H9 (cell line): Measurements from ENCODE around the gene PRODH2. TPM values are rescaled to one million over a fixed set of nuclear protein-coding genes. Genes with fewer than 3 reads are reported as not detected.

ENCODE experiments used
- DNase-seq: peaks from one replicate; pipeline ENCODE4 v3.0.0-alpha.2; 2017
- H2AFZ ChIP-seq: one replicate; pipeline ENCODE4 v1.6.1; 2013; ENCODE audit warnings: mild to moderate bottlenecking, low read length, control low read depth, moderate library complexity
- H2AK5ac ChIP-seq: 2 replicates; pipeline ENCODE4 v1.6.1; 2013; ENCODE audit warnings: low read length, control low read depth, mixed read lengths; ENCODE audit not compliant: insufficient read length
- H2BK120ac ChIP-seq: one replicate; pipeline ENCODE4 v1.6.1; 2013; ENCODE audit warnings: low read depth, mild to moderate bottlenecking, low read length, control low read depth, inconsistent platforms; ENCODE audit not compliant: poor library complexity, severe bottlenecking
- H2BK12ac ChIP-seq: 2 replicates; pipeline ENCODE4 v1.6.1; 2013; ENCODE audit warnings: low read length, control low read depth, mixed read lengths, low read depth; ENCODE audit not compliant: insufficient read length
- H2BK15ac ChIP-seq: 2 replicates; pipeline ENCODE4 v1.6.1; 2013; ENCODE audit warnings: low read depth, low read length, control low read depth
- H2BK20ac ChIP-seq: one replicate; pipeline ENCODE4 v1.6.1; 2013; ENCODE audit warnings: low read depth, mild to moderate bottlenecking, low read length, control low read depth, inconsistent platforms; ENCODE audit not compliant: poor library complexity, severe bottlenecking
- H2BK5ac ChIP-seq: 2 replicates; pipeline ENCODE4 v1.6.1; 2013; ENCODE audit warnings: low read length, control low read depth, mixed read lengths; ENCODE audit not compliant: insufficient read length
- H3K14ac ChIP-seq: 2 replicates; pipeline ENCODE4 v1.6.1; 2013; ENCODE audit warnings: low read length, control low read depth; ENCODE audit not compliant: insufficient read depth
- H3K18ac ChIP-seq: 2 replicates; pipeline ENCODE4 v1.6.1; 2013; ENCODE audit warnings: low read depth, mild to moderate bottlenecking, mixed read lengths, low read length, control low read depth; ENCODE audit not compliant: insufficient read length
- H3K23ac ChIP-seq: 2 replicates; pipeline ENCODE4 v1.6.1; 2013; ENCODE audit warnings: low read length, control low read depth, mixed read lengths, low read depth; ENCODE audit not compliant: insufficient read length
- H3K23me2 ChIP-seq: 2 replicates; pipeline ENCODE4 v1.6.1; 2013; ENCODE audit warnings: low read depth, mild to moderate bottlenecking, mixed read lengths, low read length, control low read depth; ENCODE audit not compliant: insufficient read length, poor library complexity, severe bottlenecking
- H3K27ac ChIP-seq: 2 replicates; pipeline ENCODE4 v1.5.1; 2013; ENCODE audit warnings: low read length, control low read depth, mixed read lengths, low read depth; ENCODE audit not compliant: insufficient read length
- H3K27me3 ChIP-seq: 2 replicates; pipeline ENCODE4 v1.6.1; 2013; ENCODE audit warnings: low read length, control low read depth, inconsistent platforms; ENCODE audit not compliant: insufficient read depth
- H3K4ac ChIP-seq: 2 replicates; pipeline ENCODE4 v1.6.1; 2013; ENCODE audit warnings: low read depth, mild to moderate bottlenecking, control low read depth, inconsistent platforms, low read length, moderate library complexity
- H3K4me1 ChIP-seq: 2 replicates; pipeline ENCODE4 v1.6.1; 2013; ENCODE audit warnings: low read length, control low read depth, inconsistent platforms; ENCODE audit not compliant: insufficient read depth
- H3K4me2 ChIP-seq: 2 replicates; pipeline ENCODE4 v1.6.1; 2013; ENCODE audit warnings: low read length, control low read depth, mixed read lengths; ENCODE audit not compliant: insufficient read length, insufficient read depth
- H3K56ac ChIP-seq: 2 replicates; pipeline ENCODE4 v1.6.1; 2013; ENCODE audit warnings: low read depth, mild to moderate bottlenecking, mixed read lengths, low read length, control low read depth; ENCODE audit not compliant: insufficient read length
- H3K79me1 ChIP-seq: 2 replicates; pipeline ENCODE4 v1.6.1; 2013; ENCODE audit warnings: low read depth, mild to moderate bottlenecking, moderate library complexity, low read length, control low read depth, inconsistent platforms; ENCODE audit not compliant: insufficient read depth, poor library complexity, severe bottlenecking
- H3K79me2 ChIP-seq: 2 replicates; pipeline ENCODE4 v1.6.1; 2013; ENCODE audit warnings: low read length, control low read depth, inconsistent platforms; ENCODE audit not compliant: insufficient read depth
- H3K9ac ChIP-seq: 2 replicates; pipeline ENCODE4 v1.6.1; 2013; ENCODE audit warnings: low read length, control low read depth, mixed read lengths; ENCODE audit not compliant: insufficient read length; ENCODE audit errors: extremely low read depth
- H3K9me3 ChIP-seq: one replicate; pipeline ENCODE4 v1.6.1; 2013; ENCODE audit warnings: low read depth, low read length, inconsistent platforms; ENCODE audit not compliant: control insufficient read depth
- H3T11ph ChIP-seq: one replicate; pipeline ENCODE4 v1.6.1; 2013; ENCODE audit warnings: mild to moderate bottlenecking, low read length, control low read depth, inconsistent platforms
- H4K20me1 ChIP-seq: one replicate; pipeline ENCODE4 v1.6.1; 2013; ENCODE audit not compliant: control insufficient read depth, insufficient read length, insufficient read depth
- H4K5ac ChIP-seq: 2 replicates; pipeline ENCODE4 v1.6.1; 2013; ENCODE audit warnings: low read depth, mild to moderate bottlenecking, mixed read lengths, low read length, control low read depth; ENCODE audit not compliant: insufficient read length
- H4K8ac ChIP-seq: replicated peaks from 2 replicates; pipeline ENCODE4 v1.6.1; 2013; ENCODE audit warnings: low read length, control low read depth, mixed read lengths, low read depth; ENCODE audit not compliant: insufficient read length
- H4K91ac ChIP-seq: 2 replicates; pipeline ENCODE4 v1.6.1; 2013; ENCODE audit warnings: low read depth, mild to moderate bottlenecking, moderate library complexity, mixed read lengths, low read length, control low read depth; ENCODE audit not compliant: insufficient read length
- H3K27ac Mint-ChIP-seq, 3 experiments: 2 replicates in 2 of 3; 3 replicates in 1 of 3; pipeline ENCODE4 v1.8.0; 2020 to 2021; ENCODE audit warnings: mixed read lengths in 3 of 3, mild to moderate bottlenecking in 1 of 3, moderate library complexity in 1 of 3
- H3K27me3 Mint-ChIP-seq: 2 replicates; pipeline ENCODE4 v1.8.0; 2021; ENCODE audit warnings: low read depth, mild to moderate bottlenecking, moderate library complexity, mixed read lengths
- H3K36me3 Mint-ChIP-seq, 3 experiments: 2 replicates in 2 of 3; 3 replicates in 1 of 3; pipeline ENCODE4 v1.8.0; 2020 to 2021; ENCODE audit warnings: low read depth in 3 of 3, mixed read lengths in 3 of 3; ENCODE audit not compliant: insufficient read depth in 1 of 3
- H3K4me1 Mint-ChIP-seq, 2 experiments: 2 replicates each; pipeline ENCODE4 v1.8.0; 2020; ENCODE audit warnings: mixed read lengths in 2 of 2
- H3K4me3 Mint-ChIP-seq, 2 experiments: 2 replicates in 1 of 2; 3 replicates in 1 of 2; pipeline ENCODE4 v1.8.0; 2020 to 2021; ENCODE audit warnings: mild to moderate bottlenecking in 2 of 2, mixed read lengths in 2 of 2, moderate library complexity in 1 of 2
- H3K9me3 Mint-ChIP-seq, 2 experiments: 2 replicates in 1 of 2; 3 replicates in 1 of 2; pipeline ENCODE4 v1.8.0; 2020; ENCODE audit warnings: mild to moderate bottlenecking in 2 of 2, mixed read lengths in 2 of 2, moderate library complexity in 1 of 2
- CTCF ChIP-seq: fragments of 200-600 bp; sonication (generic); conservative IDR thresholded peaks from 3 replicates; pipeline ENCODE4 v1.8.0; 2021; ENCODE audit warnings: antibody characterized with exemption, mild to moderate bottlenecking
- WGBS: extraction: QIAGEN DNeasy Blood & Tissue Kit; methylation state at CpG from one replicate; pipeline ENCODE4 v1.1.7; 2013; ENCODE audit warnings: missing lambda C conversion rate, low lambda C conversion rate, mixed read lengths; ENCODE audit not compliant: insufficient read length; ENCODE audit errors: extremely low coverage; 5-methylcytosine and 5-hydroxymethylcytosine counted together
- total RNA-seq: library from RNA; stranded (reverse); gene quantifications from 2 replicates; pipeline ENCODE4 v1.2.1, GENCODE V29; 2021

The PRODH2 gene
- total RNA-seq, 1 experiment from 2014 or later, result not detected

- H2BK5ac ChIP-seq, result no peak overlapping the region
- H3K4me2 ChIP-seq, result no peak overlapping the region
- H3K79me1 ChIP-seq, result no peaks in the 10 kb centered on the region
- peaks cover 18% of the 10 kb centered on the region for H3K23me2 ChIP-seq
- Mint-ChIP-seq H3K9me3 (peaks cover 2 to 3% of the 10 kb centered on the region in 2 experiments; a peak in 2 of 5 replicates), H3K27me3 (peaks cover 80% of the 10 kb centered on the region), H3K4me1 (peaks cover 22 to 38% of the 10 kb centered on the region in 2 experiments), H3K4me3 (peak overlapping the region in 1 of 2 experiments; percentile 55; a peak in 1 of 5 replicates), H3K27ac (no peak overlapping the region), H3K36me3 (no peaks in the 10 kb centered on the region; a peak in 1 of 7 replicates)
- no peak overlapping the region for H2AFZ ChIP-seq
- H3K56ac ChIP-seq, result no peak overlapping the region
- H2BK120ac ChIP-seq, result no peak overlapping the region
- TF ChIP-seq CTCF, result no peak
- H3T11ph ChIP-seq, result no peak overlapping the region
- H3K9me3 ChIP-seq, result no peaks in the 10 kb centered on the region
- no peaks in the 10 kb centered on the region for H4K20me1 ChIP-seq
- no peak overlapping the region for H4K8ac ChIP-seq
- no peak overlapping the region for H3K18ac ChIP-seq
- H3K27ac ChIP-seq, result no peak overlapping the region
- no peak overlapping the region for H4K5ac ChIP-seq
- H3K14ac ChIP-seq, result no peak overlapping the region; the same call in 1 of the 2 replicates
- H3K23ac ChIP-seq, result no peak overlapping the region
- H3K79me2 ChIP-seq, result no peaks in the 10 kb centered on the region
- H4K91ac ChIP-seq, result no peak overlapping the region
- no peak for DNase-seq
- peaks cover 18% of the 10 kb centered on the region; the same call in 1 of the 2 replicates for H3K27me3 ChIP-seq
- H2BK12ac ChIP-seq, result no peak overlapping the region
- no peaks in the 10 kb centered on the region for H3K4me1 ChIP-seq
- no peak overlapping the region for H3K9ac ChIP-seq
- no peak overlapping the region for H3K4ac ChIP-seq
- H2AK5ac ChIP-seq, result no peak overlapping the region
- no CpG with 5 or more reads among the region's 18 CpGs for WGBS
- H2BK20ac ChIP-seq, result no peak overlapping the region
- H2BK15ac ChIP-seq, result no peak overlapping the region
Observed at GRCh38 chr19:35848919-35849505, 36.4 kb upstream of the PRODH2 start.
